A549 (cell line): Measurements from ENCODE around the gene NGB.

Experiments
- CBX2 ChIP-seq: fragments of 200-600 bp; sonication (generic); IDR thresholded peaks from 2 replicates; pipeline ENCODE4 v1.6.1; 2016; ENCODE audit warnings: low read depth, mild to moderate bottlenecking, borderline replicate concordance
- CTCF ChIP-seq: fragments of >200 bp; sonication (Bioruptor Twin); formaldehyde crosslinking; IDR thresholded peaks from 3 replicates; pipeline ENCODE4 v1.5.1; 2016
- HMGXB4 ChIP-seq: fragments of 250-450 bp; sonication (Bioruptor Pico); IDR thresholded peaks from 2 replicates; pipeline ENCODE4 v1.5.0; 2021; ENCODE audit warnings: mild to moderate bottlenecking, moderate library complexity, borderline replicate concordance
- MYC ChIP-seq: IDR thresholded peaks from 2 replicates; pipeline ENCODE4 v1.6.1; 2012; ENCODE audit warnings: mild to moderate bottlenecking, inconsistent platforms, low read length, improper control_type of control experiment, borderline replicate concordance
- POLR2A ChIP-seq: IDR thresholded peaks from 2 replicates; pipeline ENCODE4 v1.6.1; 2012; ENCODE audit warnings: mild to moderate bottlenecking, low read length
- ZSCAN20 ChIP-seq: fragments of 250-450 bp; sonication (Bioruptor Pico); IDR thresholded peaks from 2 replicates; pipeline ENCODE4 v1.8.0; 2022; ENCODE audit warnings: mild to moderate bottlenecking, moderate library complexity

GRCh38 chr14:77314539-77315457 is 43.8 kb upstream of the NGB start:
- no peak for TF ChIP-seq CTCF
- no peak for TF ChIP-seq HMGXB4 (CRISPR knock-in tag)
- TF ChIP-seq MYC = no peak
- TF ChIP-seq POLR2A = no peak
- TF ChIP-seq CBX2 = no peak
- no peak for TF ChIP-seq ZSCAN20
